RWPE2 (cell line): ENCODE measurements around the gene QRICH1.
A peak's percentile ranks its signal among the peaks of the same experiment; 100 is the strongest.

Experiments
- ATAC-seq: fragments of 200-7000 bp; cut with Tn5 transposase; 3 replicates; pipeline ENCODE4 v1.9.1; 2021; ENCODE audit warnings: low read depth
- DNase-seq: peaks from one replicate; pipeline ENCODE4 v3.0.0-alpha.2; 2020; ENCODE audit warnings: low spot score
- H3K27ac ChIP-seq: fragments of 450-650 bp; 2 replicates; pipeline ENCODE4 v1.5.1; 2017; ENCODE audit warnings: mild to moderate bottlenecking; ENCODE audit not compliant: poor library complexity, severe bottlenecking
- H3K27me3 ChIP-seq: fragments of 250-450 bp; sonication (Bioruptor Pico); 2 replicates; pipeline ENCODE4 v1.5.1; 2021; ENCODE audit warnings: mild to moderate bottlenecking, moderate library complexity; ENCODE audit not compliant: insufficient read depth, poor library complexity, severe bottlenecking
- H3K36me3 ChIP-seq: fragments of 250-450 bp; sonication (Bioruptor Pico); 2 replicates; pipeline ENCODE4 v1.5.1; 2020; ENCODE audit warnings: low read depth, mild to moderate bottlenecking, moderate library complexity
- H3K4me1 ChIP-seq: fragments of 250-450 bp; sonication (Bioruptor Pico); 2 replicates; pipeline ENCODE4 v1.5.1; 2021; ENCODE audit warnings: mild to moderate bottlenecking, moderate library complexity; ENCODE audit not compliant: insufficient read depth, poor library complexity, severe bottlenecking
- H3K4me3 ChIP-seq: fragments of 250-450 bp; sonication (Bioruptor Pico); 2 replicates; pipeline ENCODE4 v1.5.1; 2021; ENCODE audit warnings: mild to moderate bottlenecking, moderate library complexity; ENCODE audit not compliant: severe bottlenecking
- H3K9me3 ChIP-seq: fragments of 250-450 bp; sonication (Bioruptor Pico); 2 replicates; pipeline ENCODE4 v1.5.1; 2021; ENCODE audit warnings: mild to moderate bottlenecking, moderate library complexity; ENCODE audit not compliant: severe bottlenecking
- TF ChIP-seq, protein P1 (sequence below): fragments of 450-650 bp; IDR thresholded peaks from one replicate; pipeline ENCODE4 v1.5.1; 2017; ENCODE audit warnings: mild to moderate bottlenecking, moderate library complexity; ENCODE audit not compliant: poor library complexity, severe bottlenecking

Gene QRICH1

GRCh38 chr3:49122451-49122850 is 28.6 kb upstream of the QRICH1 start:
- TF ChIP-seq, protein P1, sequence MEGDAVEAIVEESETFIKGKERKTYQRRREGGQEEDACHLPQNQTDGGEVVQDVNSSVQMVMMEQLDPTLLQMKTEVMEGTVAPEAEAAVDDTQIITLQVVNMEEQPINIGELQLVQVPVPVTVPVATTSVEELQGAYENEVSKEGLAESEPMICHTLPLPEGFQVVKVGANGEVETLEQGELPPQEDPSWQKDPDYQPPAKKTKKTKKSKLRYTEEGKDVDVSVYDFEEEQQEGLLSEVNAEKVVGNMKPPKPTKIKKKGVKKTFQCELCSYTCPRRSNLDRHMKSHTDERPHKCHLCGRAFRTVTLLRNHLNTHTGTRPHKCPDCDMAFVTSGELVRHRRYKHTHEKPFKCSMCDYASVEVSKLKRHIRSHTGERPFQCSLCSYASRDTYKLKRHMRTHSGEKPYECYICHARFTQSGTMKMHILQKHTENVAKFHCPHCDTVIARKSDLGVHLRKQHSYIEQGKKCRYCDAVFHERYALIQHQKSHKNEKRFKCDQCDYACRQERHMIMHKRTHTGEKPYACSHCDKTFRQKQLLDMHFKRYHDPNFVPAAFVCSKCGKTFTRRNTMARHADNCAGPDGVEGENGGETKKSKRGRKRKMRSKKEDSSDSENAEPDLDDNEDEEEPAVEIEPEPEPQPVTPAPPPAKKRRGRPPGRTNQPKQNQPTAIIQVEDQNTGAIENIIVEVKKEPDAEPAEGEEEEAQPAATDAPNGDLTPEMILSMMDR, result no peak
- no peak for DNase-seq
- no peak for ATAC-seq
- H3K4me1 ChIP-seq, result peaks cover 8% of the 10 kb centered on the region
- no peak overlapping the region for H3K27ac ChIP-seq
- no peaks in the 10 kb centered on the region for H3K9me3 ChIP-seq
- H3K27me3 ChIP-seq, result no peaks in the 10 kb centered on the region
- H3K36me3 ChIP-seq, result peaks cover 19% of the 10 kb centered on the region
- no peak overlapping the region for H3K4me3 ChIP-seq

DNA sequence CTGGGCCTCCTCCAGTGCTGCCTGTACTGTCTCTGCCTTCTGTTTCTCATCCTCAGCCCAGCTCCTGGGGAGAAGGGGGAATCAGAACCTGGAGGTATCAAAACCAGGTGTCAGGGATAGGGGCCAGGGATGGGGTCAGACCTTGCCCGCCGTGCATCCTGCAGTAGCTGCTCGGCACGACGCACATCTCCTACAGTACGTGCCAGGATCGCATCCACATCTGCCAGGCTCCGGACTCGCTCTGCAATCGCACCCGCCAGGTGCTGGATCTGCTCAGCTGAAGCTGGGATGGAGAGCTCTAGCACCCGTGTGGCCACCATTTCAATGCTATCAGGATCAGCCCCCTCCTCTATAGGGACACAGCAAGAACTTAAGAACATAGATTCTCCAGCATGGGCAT is 28.2 kb upstream of the QRICH1 start:
- no peaks in the 10 kb centered on the region for H3K27me3 ChIP-seq
- H3K4me3 ChIP-seq, result no peak overlapping the region
- H3K36me3 ChIP-seq, result peaks cover 23% of the 10 kb centered on the region
- H3K27ac ChIP-seq, result no peak overlapping the region
- ATAC-seq (no peak), DNase-seq (no peak)
- no peaks in the 10 kb centered on the region for H3K9me3 ChIP-seq
- TF ChIP-seq, protein P1, result no peak
- H3K4me1 ChIP-seq, result peaks cover 8% of the 10 kb centered on the region

DNA sequence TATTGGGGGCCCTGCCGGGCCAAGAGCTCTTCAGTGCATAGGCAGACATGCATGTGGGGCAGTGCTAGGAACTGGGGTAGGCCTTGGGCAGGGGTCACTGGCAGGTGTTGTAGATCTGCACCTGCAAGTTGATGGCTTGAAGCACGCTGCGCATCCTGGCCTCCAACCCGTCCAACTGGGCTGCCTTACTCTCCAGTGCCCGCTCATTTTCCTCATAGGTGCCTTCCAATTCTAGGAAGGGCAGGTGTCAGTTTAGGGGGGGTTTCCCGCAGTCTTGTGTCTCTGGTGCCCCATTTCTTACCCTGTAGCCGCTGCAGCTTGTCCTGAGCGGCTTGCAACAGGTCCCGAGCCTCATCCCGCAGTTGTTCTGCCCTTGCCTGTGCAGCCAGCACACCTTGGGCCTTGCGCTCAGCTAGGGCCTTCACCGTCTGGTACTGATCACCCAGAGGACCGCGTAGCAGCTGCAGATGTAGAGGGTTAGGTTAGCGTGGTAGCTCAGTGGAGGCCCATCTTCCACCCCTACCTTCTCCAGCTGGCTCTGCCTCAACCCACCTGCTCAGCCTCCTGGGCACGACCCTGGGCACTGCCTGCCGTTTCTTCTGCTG is 27.4 kb upstream of the QRICH1 start:
- DNase-seq (no peak), ATAC-seq (peak; percentile 2; the same call in 1 of the 3 replicates)
- H3K4me1 ChIP-seq, result peaks cover 8% of the 10 kb centered on the region
- TF ChIP-seq, protein P1, result no peak
- no peaks in the 10 kb centered on the region for H3K9me3 ChIP-seq
- no peaks in the 10 kb centered on the region for H3K27me3 ChIP-seq
- H3K27ac ChIP-seq, result peak overlapping the region; percentile 62
- peaks cover 31% of the 10 kb centered on the region for H3K36me3 ChIP-seq
- H3K4me3 ChIP-seq, result peak overlapping the region; percentile 78

DNA sequence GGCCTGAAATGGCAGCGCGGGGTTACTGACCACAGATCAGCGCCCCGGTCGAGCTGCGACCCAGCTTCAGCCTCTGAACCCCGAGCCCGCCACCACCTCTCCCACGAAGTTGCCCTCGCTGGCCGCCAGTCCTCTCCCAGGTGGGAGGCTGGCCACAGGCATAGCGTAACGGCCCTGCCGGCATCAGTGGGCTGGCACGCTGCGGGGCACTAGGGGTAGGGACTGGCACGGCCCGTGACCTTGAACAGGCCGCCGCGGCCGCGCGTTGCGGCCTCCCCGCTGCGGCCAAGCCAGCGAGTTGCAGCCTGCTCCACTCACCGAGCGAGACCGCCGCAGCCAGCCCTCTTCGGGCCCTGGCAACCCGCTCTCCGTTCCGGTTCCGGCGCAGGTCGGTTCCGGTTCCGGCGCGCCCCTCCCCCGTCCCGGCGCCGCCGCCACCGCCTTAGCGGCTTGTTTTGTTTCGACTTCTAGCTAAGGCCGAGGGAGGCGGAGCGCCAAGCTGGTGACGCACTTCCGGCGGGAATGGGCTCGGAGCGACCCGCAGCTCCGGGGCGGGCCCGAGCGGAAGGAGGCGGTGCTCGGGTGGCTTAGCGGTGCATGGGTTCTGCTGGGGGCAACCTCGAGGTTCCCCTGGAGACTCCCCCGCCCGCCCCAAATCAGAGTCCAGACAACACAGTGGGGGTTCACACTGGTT is 26.7 kb upstream of the QRICH1 start, which contains the start of gene USP19:
Gene USP19, minus strand, starts transcription at position 386 of the 694 bp plus-strand sequence. CDS start 1,678 bp downstream, outside the sequence.
- ATAC-seq, result peak; percentile 91
- peaks cover 8% of the 10 kb centered on the region for H3K4me1 ChIP-seq
- TF ChIP-seq, protein P1, result no peak
- H3K4me3 ChIP-seq, result peak within 1 kb of the TSS; percentile 78
- H3K36me3 ChIP-seq, result peaks cover 38% of the 10 kb centered on the region
- no peaks in the 10 kb centered on the region for H3K27me3 ChIP-seq
- H3K27ac ChIP-seq, result peak within 1 kb of the TSS; percentile 62
- H3K9me3 ChIP-seq, result no peaks in the 10 kb centered on the region
- peak; percentile 87 for DNase-seq

- H3K27me3 ChIP-seq, result no peaks in the 10 kb centered on the region
- peaks cover 8% of the 10 kb centered on the region for H3K4me1 ChIP-seq
- peaks cover 43% of the 10 kb centered on the region for H3K36me3 ChIP-seq
- ATAC-seq (no peak), DNase-seq (no peak)
- peak overlapping the region; percentile 62 for H3K27ac ChIP-seq
- TF ChIP-seq, protein P1, result no peak
- H3K9me3 ChIP-seq, result no peaks in the 10 kb centered on the region
- peak overlapping the region; percentile 78 for H3K4me3 ChIP-seq
Observed at GRCh38 chr3:49120096-49120437, 26.2 kb upstream of the QRICH1 start.
